Activated CD8-positive, alpha-beta memory T cell treated with anti-CD3 and anti-CD28 coated beads, Interleukin-2, amount 50 U/mL, for 48 hours (primary cell): Measurements from ENCODE around the gene PARP14.
"Not testable (repeated sequence)": the region's sequence is repeated elsewhere in the genome, so short reads cannot be mapped to it uniquely, and the experiment has no call there.

Experiments
- DNase-seq: peaks from one replicate; pipeline ENCODE4 v3.0.0-alpha.2; 2020

Gene PARP14

GRCh38 chr3:122679085-122679881 lies 1.4 kb upstream of the PARP14 start:
- peak; percentile 85 for DNase-seq

GRCh38 chr3:122679882-122680474 lies 661 bp upstream of the PARP14 start:
- DNase-seq = peak; percentile 65

GRCh38 chr3:122681284-122681973 lies 790 bp downstream of the PARP14 start:
- DNase-seq = no peak

GRCh38 chr3:122681974-122682409 lies 1.4 kb downstream of the PARP14 start:
- no peak for DNase-seq

- DNase-seq = not testable (repeated sequence)
Observed at GRCh38 chr3:122682778-122683411, 2.3 kb downstream of the PARP14 start.

- no peak for DNase-seq
Observed at GRCh38 chr3:122687298-122687697, 6.7 kb downstream of the PARP14 start.

DNA sequence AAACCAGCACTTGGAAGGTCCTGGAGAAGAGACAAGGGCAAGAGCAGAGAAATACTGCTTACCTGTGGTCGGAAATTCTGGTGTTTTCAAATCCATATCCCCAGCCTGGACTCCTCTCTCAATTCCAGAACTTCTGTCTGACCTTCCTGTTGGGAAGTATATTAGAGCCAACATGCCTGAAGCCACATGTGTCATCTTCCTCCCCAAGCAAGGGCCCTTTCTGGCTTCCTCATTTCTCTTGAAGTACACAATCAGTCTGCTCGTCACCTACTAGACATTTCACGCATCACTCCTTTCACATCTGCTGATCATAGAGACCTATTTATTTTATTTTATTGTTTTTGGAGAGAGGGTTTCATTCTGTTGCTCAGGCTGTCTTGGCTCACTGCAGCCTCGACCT lies 8.4 kb downstream of the PARP14 start:
- no peak for DNase-seq

DNA sequence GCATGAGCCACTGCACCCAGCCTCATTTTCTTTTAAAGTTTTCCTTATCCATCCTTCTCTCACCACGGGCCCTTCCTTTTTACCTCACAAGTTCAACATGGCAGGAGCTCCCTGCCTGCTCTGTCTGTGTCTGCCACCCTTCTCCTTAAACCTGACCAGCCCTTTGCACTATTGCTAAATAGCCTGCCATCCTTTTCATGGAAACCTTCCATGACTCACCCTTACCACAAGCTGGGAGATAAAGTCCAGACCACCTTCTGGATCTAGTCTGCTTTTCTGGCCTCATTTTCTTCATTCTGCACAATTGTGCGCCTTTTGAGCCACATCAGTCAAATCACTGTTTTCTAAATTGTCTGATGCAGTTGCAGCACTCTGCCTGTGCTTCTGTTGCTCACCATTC lies 8.9 kb downstream of the PARP14 start:
- no peak for DNase-seq

DNA sequence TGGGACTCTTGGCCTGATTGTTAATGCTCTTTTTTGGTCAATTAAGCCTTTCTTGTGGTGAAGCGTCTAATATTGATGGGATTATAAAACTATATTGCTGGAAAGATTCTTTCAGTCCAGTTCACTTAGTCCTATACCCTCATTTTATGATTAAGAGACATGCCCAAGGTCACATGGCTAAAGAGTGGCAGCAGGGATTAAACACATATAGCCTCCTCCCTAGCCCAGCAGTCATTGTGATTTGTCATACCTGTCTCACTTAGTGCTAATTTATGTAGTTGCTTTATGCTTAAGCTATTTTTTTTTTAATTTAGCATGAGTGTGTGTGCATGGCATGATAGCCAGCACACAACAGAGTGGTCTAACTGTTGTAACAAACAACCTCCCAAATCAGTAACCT lies 9.5 kb downstream of the PARP14 start:
- DNase-seq = no peak

- DNase-seq = no peak
Observed at GRCh38 chr3:122691195-122691594, 10.6 kb downstream of the PARP14 start.

DNA sequence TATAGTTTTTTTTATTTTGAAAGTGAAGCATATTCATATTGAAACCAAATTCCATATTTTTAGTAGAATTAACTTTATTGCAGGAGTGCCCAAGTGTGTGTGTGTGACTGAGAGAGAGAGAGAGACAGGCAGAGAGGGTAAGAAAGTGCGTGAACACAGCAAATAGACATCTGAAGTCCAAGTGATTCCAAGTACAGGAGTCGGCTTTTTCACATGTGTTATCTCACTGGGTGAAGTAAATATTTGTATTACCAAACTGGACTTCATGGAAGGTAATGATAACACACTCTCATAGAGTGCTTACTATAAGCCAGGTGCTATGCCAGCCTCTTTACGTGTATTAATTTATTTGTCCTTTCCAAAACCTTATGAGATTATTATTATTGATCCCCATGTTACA lies 12.0 kb downstream of the PARP14 start:
- DNase-seq = no peak

DNA sequence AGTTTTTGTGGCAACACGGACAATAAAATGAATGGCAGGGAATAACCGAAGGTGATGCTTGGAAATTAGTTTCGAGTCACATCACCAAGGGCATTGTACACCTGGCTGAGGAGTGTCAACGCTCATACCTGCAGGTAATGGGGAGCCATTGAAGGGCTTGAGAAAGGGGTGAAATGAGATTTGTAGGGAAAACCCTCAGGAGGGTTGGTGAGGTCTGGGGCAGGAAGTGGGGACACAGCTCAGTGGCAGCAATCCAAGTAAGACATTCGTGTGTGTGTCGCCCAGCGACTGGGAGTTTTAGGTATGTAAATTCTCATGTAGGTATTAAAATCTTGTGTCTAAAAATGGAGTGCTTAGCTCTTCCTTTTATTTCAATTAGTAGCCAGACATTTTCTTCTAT lies 14.3 kb downstream of the PARP14 start:
- DNase-seq = no peak

- DNase-seq = no peak
Observed at GRCh38 chr3:122695927-122696561, 15.4 kb downstream of the PARP14 start.

DNA sequence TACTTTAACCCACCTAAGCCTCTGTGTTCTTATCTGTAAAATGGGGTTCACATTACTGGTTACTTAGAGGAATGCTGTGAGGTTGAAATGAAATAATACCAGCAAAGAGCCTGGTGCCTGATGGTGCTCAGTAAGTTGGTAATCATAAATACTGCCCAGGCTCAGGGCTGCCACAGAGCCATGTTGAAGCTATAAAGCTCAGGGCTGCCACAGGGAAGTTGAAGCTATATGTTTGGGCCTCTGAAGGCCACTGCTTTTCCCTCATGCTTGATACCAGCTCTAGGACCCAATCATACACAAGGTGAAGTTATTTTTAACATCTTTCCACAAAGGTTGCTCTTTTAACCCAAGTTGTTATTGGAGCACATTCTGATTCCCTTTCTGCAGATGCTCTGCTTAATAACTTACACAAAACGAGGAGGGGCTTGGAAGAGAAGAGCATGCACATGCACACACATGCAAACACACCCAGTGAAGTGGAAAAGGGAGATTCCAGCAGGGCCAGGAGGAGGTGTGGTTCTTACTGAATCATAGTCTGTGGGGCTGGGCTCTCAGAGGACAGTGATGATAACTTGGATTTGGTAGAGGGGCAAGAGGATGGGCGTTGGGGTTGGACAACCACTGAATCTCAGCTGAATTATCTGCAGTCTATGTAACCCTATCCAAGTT lies 17.4 kb downstream of the PARP14 start:
- DNase-seq = no peak

DNA sequence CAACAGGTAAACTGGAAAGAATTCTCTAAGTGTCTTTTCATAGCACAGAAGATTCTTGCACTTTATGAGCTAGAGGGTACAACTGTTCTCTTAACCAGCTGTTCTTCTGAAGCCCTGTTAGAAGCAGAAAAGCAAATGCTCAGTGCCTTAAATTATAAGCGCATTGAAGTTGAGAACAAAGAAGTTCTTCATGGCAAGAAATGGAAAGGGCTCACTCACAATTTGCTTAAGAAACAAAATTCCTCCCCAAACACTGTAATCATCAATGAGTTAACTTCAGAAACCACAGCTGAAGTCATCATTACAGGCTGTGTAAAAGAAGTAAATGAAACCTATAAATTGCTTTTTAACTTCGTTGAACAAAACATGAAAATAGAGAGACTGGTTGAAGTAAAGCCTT lies 19.6 kb downstream of the PARP14 start:
- DNase-seq = no peak

GRCh38 chr3:122705379-122705778 lies 24.7 kb downstream of the PARP14 start:
- DNase-seq = no peak

GRCh38 chr3:122710616-122711251 lies 30.1 kb downstream of the PARP14 start:
- DNase-seq = not testable (repeated sequence)

- DNase-seq = no peak
Observed at GRCh38 chr3:122714273-122714672, 33.6 kb downstream of the PARP14 start.

GRCh38 chr3:122716667-122717066 lies 36.0 kb downstream of the PARP14 start:
- DNase-seq = no peak

DNA sequence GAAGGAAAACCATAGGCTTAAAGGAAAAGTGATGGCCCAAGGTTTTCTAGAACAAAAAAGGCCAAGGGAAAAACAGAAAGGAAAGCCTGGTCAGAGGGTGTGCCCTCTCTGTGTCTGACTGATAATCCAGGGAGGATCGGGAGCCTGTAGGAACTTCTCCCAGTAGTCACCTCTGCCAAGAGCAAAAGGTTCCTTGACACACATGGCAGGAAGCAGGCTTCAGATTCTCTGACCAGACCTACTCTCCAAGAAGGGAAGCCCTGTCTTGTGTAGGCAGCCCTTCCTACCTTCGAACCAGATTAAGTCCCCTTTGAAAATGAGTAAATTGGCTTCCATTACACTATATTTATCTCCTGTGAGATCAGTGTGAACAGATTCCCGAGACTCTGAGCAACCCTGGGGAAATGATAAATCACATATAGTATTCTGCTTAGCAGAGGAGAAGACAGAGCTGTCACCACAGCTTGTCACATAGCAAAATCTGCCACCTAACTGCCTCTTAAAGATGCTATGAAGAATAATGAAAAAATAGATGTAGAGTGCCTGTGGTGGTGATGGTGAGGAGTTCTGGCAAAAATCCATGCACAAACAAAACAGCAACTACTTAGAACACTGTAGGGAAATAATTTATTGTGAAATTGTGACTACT lies 38.8 kb downstream of the PARP14 start:
- DNase-seq = no peak

DNA sequence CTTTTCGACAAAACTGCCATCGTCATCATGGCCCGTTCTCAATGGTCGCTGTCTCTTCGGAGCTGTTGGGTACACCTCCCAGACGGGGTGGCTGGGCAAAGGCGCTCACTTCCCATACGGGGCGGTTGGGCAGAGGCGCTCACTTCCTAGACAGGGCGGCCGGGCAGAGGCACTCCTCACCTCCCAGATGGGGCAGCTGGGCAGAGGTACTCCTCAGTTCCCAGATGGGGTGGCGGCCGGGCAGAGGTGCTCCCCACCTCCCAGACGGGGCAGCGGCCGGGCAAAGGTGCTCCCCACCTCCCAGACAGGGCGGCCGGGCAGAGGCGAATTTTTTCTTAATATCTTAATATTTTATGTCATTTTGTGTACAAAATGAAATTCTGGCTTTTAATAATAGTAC lies 44.5 kb downstream of the PARP14 start:
- no peak for DNase-seq
